ENCODE measurements around the gene FAM171A2.
A peak's percentile ranks its signal among the peaks of the same experiment; 100 is the strongest.

DNA sequence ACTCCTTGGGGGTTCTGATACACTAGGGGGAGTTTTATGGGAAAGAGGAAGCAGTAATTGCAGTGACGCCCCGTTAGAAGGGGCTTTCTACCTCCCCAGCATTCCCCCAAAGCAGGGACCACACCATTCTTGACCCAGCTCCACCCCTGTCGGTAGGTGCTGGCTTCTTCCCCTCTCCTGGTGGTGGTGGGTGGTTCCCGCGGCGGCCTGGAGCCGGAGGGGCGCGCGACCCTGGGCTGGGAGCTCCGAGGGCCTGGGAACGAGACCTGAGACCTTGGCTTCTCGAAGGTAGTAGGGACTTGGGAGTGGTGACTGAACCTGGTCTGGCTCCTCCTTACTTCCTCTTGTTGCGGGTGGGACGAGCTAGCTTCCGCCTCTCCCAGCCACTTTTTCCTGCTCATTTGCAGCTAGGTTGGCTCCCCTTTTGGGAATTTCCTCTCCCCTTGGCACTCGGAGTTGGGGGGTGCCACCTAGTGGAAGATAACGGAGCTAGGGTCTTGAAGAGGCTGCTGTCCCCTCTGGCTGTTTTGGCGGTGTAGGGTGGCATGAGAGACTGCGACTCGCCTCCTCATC is 18.1 kb downstream of the FAM171A2 start:
- TF ChIP-seq TAF1 (conservative IDR thresholded peaks at IDR 0.05): no peak
- TF ChIP-seq CTCF (IDR thresholded peaks at IDR 0.05; ENCODE audit: low read depth, low read length, missing input control): peak; percentile 29
- TF ChIP-seq GABPA (IDR thresholded peaks at IDR 0.05 in 1 of 2, conservative IDR thresholded peaks at IDR 0.05 in 1 of 2): no peak
- TF ChIP-seq REST (IDR thresholded peaks at IDR 0.05): no peak
- no peak for TF ChIP-seq JUND (IDR thresholded peaks at IDR 0.05)
- TF ChIP-seq SP1 (IDR thresholded peaks at IDR 0.05): no peak
